ENCODE measurements around the gene MS4A14. TPM values are rescaled to one million over a fixed set of nuclear protein-coding genes. Genes with fewer than 3 reads are reported as not detected.

MS4A14 gene
- total and polyA plus RNA-seq, 2 experiments from 2014 or later: not detected

- no peak overlapping the region for H3K4me3 Mint-ChIP-seq
- Histone ChIP-seq H2AFZ (peak overlapping the region; percentile 32; the same call in 1 of the 2 replicates), H3K79me2 (replicated peaks; ENCODE audit: insufficient read depth) (no peaks in the 10 kb centered on the region), H3K27ac (ENCODE audit: low read depth) (no peak overlapping the region), H3F3A (replicated peaks; ENCODE audit: low read depth) (no peaks in the 10 kb centered on the region), H4K20me1 (replicated peaks; ENCODE audit: insufficient read depth) (no peaks in the 10 kb centered on the region), H3K4me2 (no peak overlapping the region), H3K9me2 (ENCODE audit: insufficient read depth) (peaks cover 22% of the 10 kb centered on the region), H3K27me3 (ENCODE audit: insufficient read depth) (no peaks in the 10 kb centered on the region), H3K4me3 (no peak overlapping the region), H3K4me1 (ENCODE audit: insufficient read depth) (no peaks in the 10 kb centered on the region), H3K36me3 (ENCODE audit: insufficient read depth) (no peaks in the 10 kb centered on the region)
- no peaks in the 10 kb centered on the region for H3K36me3 Mint-ChIP-seq (ENCODE audit: low read depth)
- no peak for ATAC-seq
- H3K4me1 Mint-ChIP-seq: no peaks in the 10 kb centered on the region
- peaks cover 3% of the 10 kb centered on the region for H3K27me3 Mint-ChIP-seq (ENCODE audit: insufficient read depth, low read depth, poor library complexity)
- DNase-seq (ENCODE audit: low spot score): no peak
- no peak overlapping the region for H3K27ac Mint-ChIP-seq
- H3K9me3 Mint-ChIP-seq: no peaks in the 10 kb centered on the region; the same call in 1 of the 3 replicates
- TF ChIP-seq EZH2phosphoT487 (IDR thresholded peaks at IDR 0.05; ENCODE audit: unreplicated experiment) (no peak), STAT1 (IDR thresholded peaks at IDR 0.05; ENCODE audit: unreplicated experiment) (no peak), EZH2 (IDR thresholded peaks at IDR 0.05; ENCODE audit: low read depth, unreplicated experiment) (no peak), REST (IDR thresholded peaks at IDR 0.05; ENCODE audit: unreplicated experiment) (no peak), JUNB (IDR thresholded peaks at IDR 0.05; ENCODE audit: unreplicated experiment) (no peak), CREB1 (CRISPR knock-in tag; IDR thresholded peaks at IDR 0.05; ENCODE audit: low read depth) (no peak), ETS1 (IDR thresholded peaks at IDR 0.05) (no peak), ZNF331 (CRISPR knock-in tag; IDR thresholded peaks at IDR 0.05; ENCODE audit: low read depth) (no peak), NANOG (IDR thresholded peaks at IDR 0.05; ENCODE audit: borderline replicate concordance) (no peak)
- TF ChIP-seq, protein P1, sequence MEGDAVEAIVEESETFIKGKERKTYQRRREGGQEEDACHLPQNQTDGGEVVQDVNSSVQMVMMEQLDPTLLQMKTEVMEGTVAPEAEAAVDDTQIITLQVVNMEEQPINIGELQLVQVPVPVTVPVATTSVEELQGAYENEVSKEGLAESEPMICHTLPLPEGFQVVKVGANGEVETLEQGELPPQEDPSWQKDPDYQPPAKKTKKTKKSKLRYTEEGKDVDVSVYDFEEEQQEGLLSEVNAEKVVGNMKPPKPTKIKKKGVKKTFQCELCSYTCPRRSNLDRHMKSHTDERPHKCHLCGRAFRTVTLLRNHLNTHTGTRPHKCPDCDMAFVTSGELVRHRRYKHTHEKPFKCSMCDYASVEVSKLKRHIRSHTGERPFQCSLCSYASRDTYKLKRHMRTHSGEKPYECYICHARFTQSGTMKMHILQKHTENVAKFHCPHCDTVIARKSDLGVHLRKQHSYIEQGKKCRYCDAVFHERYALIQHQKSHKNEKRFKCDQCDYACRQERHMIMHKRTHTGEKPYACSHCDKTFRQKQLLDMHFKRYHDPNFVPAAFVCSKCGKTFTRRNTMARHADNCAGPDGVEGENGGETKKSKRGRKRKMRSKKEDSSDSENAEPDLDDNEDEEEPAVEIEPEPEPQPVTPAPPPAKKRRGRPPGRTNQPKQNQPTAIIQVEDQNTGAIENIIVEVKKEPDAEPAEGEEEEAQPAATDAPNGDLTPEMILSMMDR (conservative IDR thresholded peaks at IDR 0.05; ENCODE audit: low read depth in 2 of 2): no peak
- TF ChIP-seq, protein P2, sequence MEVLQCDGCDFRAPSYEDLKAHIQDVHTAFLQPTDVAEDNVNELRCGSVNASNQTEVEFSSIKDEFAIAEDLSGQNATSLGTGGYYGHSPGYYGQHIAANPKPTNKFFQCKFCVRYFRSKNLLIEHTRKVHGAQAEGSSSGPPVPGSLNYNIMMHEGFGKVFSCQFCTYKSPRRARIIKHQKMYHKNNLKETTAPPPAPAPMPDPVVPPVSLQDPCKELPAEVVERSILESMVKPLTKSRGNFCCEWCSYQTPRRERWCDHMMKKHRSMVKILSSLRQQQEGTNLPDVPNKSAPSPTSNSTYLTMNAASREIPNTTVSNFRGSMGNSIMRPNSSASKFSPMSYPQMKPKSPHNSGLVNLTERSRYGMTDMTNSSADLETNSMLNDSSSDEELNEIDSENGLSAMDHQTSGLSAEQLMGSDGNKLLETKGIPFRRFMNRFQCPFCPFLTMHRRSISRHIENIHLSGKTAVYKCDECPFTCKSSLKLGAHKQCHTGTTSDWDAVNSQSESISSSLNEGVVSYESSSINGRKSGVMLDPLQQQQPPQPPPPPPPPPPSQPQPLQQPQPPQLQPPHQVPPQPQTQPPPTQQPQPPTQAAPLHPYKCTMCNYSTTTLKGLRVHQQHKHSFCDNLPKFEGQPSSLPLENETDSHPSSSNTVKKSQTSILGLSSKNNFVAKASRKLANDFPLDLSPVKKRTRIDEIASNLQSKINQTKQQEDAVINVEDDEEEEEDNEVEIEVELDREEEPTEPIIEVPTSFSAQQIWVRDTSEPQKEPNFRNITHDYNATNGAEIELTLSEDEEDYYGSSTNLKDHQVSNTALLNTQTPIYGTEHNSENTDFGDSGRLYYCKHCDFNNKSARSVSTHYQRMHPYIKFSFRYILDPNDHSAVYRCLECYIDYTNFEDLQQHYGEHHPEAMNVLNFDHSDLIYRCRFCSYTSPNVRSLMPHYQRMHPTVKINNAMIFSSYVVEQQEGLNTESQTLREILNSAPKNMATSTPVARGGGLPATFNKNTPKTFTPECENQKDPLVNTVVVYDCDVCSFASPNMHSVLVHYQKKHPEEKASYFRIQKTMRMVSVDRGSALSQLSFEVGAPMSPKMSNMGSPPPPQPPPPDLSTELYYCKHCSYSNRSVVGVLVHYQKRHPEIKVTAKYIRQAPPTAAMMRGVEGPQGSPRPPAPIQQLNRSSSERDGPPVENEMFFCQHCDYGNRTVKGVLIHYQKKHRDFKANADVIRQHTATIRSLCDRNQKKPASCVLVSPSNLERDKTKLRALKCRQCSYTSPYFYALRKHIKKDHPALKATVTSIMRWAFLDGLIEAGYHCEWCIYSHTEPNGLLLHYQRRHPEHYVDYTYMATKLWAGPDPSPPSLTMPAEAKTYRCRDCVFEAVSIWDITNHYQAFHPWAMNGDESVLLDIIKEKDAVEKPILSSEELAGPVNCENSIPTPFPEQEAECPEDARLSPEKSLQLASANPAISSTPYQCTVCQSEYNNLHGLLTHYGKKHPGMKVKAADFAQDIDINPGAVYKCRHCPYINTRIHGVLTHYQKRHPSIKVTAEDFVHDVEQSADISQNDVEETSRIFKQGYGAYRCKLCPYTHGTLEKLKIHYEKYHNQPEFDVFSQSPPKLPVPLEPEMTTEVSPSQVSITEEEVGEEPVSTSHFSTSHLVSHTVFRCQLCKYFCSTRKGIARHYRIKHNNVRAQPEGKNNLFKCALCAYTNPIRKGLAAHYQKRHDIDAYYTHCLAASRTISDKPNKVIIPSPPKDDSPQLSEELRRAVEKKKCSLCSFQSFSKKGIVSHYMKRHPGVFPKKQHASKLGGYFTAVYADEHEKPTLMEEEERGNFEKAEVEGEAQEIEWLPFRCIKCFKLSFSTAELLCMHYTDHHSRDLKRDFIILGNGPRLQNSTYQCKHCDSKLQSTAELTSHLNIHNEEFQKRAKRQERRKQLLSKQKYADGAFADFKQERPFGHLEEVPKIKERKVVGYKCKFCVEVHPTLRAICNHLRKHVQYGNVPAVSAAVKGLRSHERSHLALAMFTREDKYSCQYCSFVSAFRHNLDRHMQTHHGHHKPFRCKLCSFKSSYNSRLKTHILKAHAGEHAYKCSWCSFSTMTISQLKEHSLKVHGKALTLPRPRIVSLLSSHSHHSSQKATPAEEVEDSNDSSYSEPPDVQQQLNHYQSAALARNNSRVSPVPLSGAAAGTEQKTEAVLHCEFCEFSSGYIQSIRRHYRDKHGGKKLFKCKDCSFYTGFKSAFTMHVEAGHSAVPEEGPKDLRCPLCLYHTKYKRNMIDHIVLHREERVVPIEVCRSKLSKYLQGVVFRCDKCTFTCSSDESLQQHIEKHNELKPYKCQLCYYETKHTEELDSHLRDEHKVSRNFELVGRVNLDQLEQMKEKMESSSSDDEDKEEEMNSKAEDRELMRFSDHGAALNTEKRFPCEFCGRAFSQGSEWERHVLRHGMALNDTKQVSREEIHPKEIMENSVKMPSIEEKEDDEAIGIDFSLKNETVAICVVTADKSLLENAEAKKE (CRISPR knock-in tag; IDR thresholded peaks at IDR 0.05): no peak
These were observed 19.7 kb upstream of the MS4A14 start for GRCh38 chr11:60376601-60377000.
